ENCODE measurements around the gene ME3.

ME3 gene

DNA sequence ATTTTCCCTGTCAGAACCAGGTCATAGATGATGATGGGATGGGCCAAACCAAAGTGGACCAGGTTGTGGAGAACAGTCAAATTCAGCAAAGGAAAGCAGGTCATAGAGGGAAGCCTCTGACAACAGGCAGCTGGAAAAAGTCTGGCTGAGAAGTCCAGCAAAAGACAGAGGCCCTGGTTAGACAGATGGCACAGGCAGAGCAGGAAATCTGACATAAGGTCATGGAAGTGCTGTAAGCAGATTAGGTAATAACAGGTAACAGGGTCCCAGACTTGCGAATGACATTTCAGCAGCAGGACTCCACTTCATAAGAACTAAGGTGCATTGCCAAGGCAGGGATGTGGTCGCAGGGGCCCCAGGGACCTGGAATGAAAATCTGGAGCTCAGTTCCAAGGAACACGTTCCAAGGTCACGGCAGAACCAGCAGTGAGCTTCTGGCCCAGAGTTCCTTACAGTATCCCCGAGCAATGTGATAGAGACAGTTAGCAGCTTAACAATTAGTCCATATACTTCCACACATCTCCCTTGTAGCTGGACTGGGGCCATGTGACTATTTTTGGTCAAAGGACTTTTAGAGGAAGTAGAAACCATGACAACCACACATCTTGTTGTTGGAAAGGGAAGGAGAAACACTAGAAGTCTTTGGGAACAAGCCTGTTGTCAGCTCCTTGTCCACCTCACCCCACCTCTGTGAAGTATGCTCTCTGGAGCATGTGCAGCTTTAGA, 75.4 kb downstream of the ME3 start:
- no peak for TF ChIP-seq TCF12 (IDR thresholded peaks at IDR 0.05; ENCODE audit: low read depth)
- no peak for TF ChIP-seq YY1 (IDR thresholded peaks at IDR 0.05; ENCODE audit: low read depth)
- no peak for TF ChIP-seq ZBTB7A (IDR thresholded peaks at IDR 0.05; ENCODE audit: low read depth)
- TF ChIP-seq REST (IDR thresholded peaks at IDR 0.05; ENCODE audit: low read depth), result no peak
- TF ChIP-seq EGR1 (IDR thresholded peaks at IDR 0.05), result no peak

DNA sequence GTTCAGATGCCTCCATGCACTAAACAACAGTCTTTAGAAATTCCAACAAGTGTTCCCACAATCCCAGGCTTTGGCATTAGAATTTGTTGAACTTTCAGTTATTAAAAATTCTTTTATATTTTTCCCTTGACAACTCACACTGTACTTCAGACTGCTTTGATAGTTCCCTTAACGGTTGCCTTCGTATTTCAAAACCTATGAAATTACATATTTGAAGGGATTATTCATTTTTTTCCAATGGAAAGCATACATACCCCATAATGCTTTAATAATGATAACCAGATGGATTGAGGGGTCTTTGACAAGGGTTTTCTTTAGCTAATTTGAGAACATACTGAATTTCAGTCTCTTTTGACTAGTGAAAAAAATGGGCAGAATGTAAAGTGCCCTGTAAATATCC, 76.5 kb downstream of the ME3 start:
- no peak for TF ChIP-seq TCF12 (IDR thresholded peaks at IDR 0.05; ENCODE audit: low read depth)
- TF ChIP-seq REST (IDR thresholded peaks at IDR 0.05; ENCODE audit: low read depth), result no peak
- no peak for TF ChIP-seq EGR1 (IDR thresholded peaks at IDR 0.05)
- TF ChIP-seq USF1 (IDR thresholded peaks at IDR 0.05), result no peak
- no peak for TF ChIP-seq TAF1 (IDR thresholded peaks at IDR 0.05; ENCODE audit: low read depth)
- no peak for TF ChIP-seq YY1 (IDR thresholded peaks at IDR 0.05; ENCODE audit: low read depth)
- TF ChIP-seq, protein P1, sequence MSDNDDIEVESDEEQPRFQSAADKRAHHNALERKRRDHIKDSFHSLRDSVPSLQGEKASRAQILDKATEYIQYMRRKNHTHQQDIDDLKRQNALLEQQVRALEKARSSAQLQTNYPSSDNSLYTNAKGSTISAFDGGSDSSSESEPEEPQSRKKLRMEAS (IDR thresholded peaks at IDR 0.05), result no peak
- no peak for TF ChIP-seq FOXM1 (IDR thresholded peaks at IDR 0.05; ENCODE audit: borderline replicate concordance, low read depth)

DNA sequence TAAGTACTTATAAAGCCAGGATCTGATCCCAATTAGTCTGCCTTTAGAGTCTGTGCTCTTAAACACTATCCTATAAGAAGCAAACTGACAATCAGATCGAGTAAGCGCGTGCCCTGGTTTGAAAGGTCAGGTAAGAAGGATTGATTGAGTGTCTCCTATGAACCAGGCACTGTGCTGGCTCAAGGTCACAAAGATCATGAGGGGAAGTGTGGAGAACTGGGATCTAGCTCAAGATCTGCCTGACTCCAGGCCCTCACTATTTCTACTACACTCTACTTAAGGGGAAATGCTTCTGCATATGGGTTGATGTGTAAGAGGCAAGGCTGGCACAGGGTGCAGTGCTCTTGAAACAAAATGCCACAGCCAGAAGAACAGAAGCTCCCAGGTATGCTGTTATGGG, 77.0 kb downstream of the ME3 start:
- TF ChIP-seq USF1 (IDR thresholded peaks at IDR 0.05), result no peak
- TF ChIP-seq TEAD4 (IDR thresholded peaks at IDR 0.05), result no peak
- TF ChIP-seq, protein P1 (IDR thresholded peaks at IDR 0.05), result no peak
- no peak for TF ChIP-seq CEBPB (IDR thresholded peaks at IDR 0.05)
- no peak for TF ChIP-seq REST (IDR thresholded peaks at IDR 0.05; ENCODE audit: low read depth)
- no peak for TF ChIP-seq TAF1 (IDR thresholded peaks at IDR 0.05; ENCODE audit: low read depth)
- no peak for TF ChIP-seq EGR1 (IDR thresholded peaks at IDR 0.05)
- TF ChIP-seq TCF12 (IDR thresholded peaks at IDR 0.05; ENCODE audit: low read depth), result no peak
- no peak for TF ChIP-seq CREB1 (IDR thresholded peaks at IDR 0.05; ENCODE audit: low read depth)
- TF ChIP-seq YY1 (IDR thresholded peaks at IDR 0.05; ENCODE audit: low read depth), result no peak
- TF ChIP-seq RAD21 (IDR thresholded peaks at IDR 0.05; ENCODE audit: low read depth), result no peak
- TF ChIP-seq ZBTB7A (IDR thresholded peaks at IDR 0.05; ENCODE audit: low read depth), result no peak
- no peak for TF ChIP-seq EP300 (IDR thresholded peaks at IDR 0.05; ENCODE audit: borderline replicate concordance)
- TF ChIP-seq NFIC (IDR thresholded peaks at IDR 0.05), result no peak
- TF ChIP-seq FOXM1 (IDR thresholded peaks at IDR 0.05; ENCODE audit: borderline replicate concordance, low read depth), result no peak

DNA sequence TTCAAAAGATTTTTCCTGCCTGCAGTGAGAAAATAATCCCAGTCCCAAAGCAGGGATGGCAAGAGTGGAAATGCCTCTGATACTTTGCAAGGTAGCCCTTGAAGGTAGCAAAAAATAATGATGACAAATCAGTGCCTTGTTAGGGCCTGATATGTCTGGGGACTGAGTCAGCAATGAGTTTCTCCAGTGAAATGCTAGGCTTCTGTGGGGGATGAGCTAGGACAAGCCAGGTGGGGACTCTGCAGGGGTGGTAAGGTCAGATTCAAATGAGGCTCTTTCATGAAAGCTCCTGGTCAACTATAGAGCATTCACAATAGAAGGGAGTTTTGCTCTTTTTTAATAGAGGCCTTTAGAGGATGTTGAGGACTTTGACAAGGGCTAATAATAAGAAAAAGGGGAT, 77.7 kb downstream of the ME3 start:
- no peak for TF ChIP-seq CEBPB (IDR thresholded peaks at IDR 0.05)
- TF ChIP-seq RAD21 (IDR thresholded peaks at IDR 0.05; ENCODE audit: low read depth), result no peak
- TF ChIP-seq, protein P1 (IDR thresholded peaks at IDR 0.05), result no peak
- no peak for TF ChIP-seq USF1 (IDR thresholded peaks at IDR 0.05)
- no peak for TF ChIP-seq TCF12 (IDR thresholded peaks at IDR 0.05; ENCODE audit: low read depth)
- no peak for TF ChIP-seq FOXM1 (IDR thresholded peaks at IDR 0.05; ENCODE audit: borderline replicate concordance, low read depth)
- TF ChIP-seq EGR1 (IDR thresholded peaks at IDR 0.05), result no peak
- TF ChIP-seq REST (IDR thresholded peaks at IDR 0.05; ENCODE audit: low read depth), result no peak
- TF ChIP-seq YY1 (IDR thresholded peaks at IDR 0.05; ENCODE audit: low read depth), result no peak
- TF ChIP-seq EP300 (IDR thresholded peaks at IDR 0.05; ENCODE audit: borderline replicate concordance), result no peak
- TF ChIP-seq CREB1 (IDR thresholded peaks at IDR 0.05; ENCODE audit: low read depth), result no peak

All from Ishikawa (cell line).